K562 (cell line): ENCODE results near the gene SMCO1. TPM values are rescaled to one million over a fixed set of nuclear protein-coding genes. Genes with fewer than 3 reads are reported as not detected.
A peak's percentile ranks its signal among the peaks of the same experiment; 100 is the strongest.

Experiments
- ATAC-seq: fragments of 200-7000 bp; cut with Tn5 transposase; 3 replicates; pipeline ENCODE4 v1.9.1; 2020; ENCODE audit warnings: moderate library complexity
- BruUV-seq: library from RNA; stranded (reverse); fragments of 400-500 nt; replicated peaks from 2 replicates; lab custom pipeline; 2021; lab: Mats Ljungman, UMichigan
- CTCF ChIA-PET: fragments of 300-600 bp; formaldehyde crosslinking; extraction: SDS; loops from one replicate; lab custom pipeline; 2021; ENCODE audit warnings: low intra/inter-chr PET ratio; lab: Yijun Ruan, JAX
- POLR2A ChIA-PET: fragments of 300-600, 350-650 bp; sonication (Branson Sonifier 250); formaldehyde crosslinking; extraction: SDS; loops from one replicate; lab custom pipeline; 2021; ENCODE audit warnings: antibody characterized with exemption, inconsistent platforms; lab: Yijun Ruan, JAX
- DNase-seq, 4 experiments: peaks; one replicate each; pipeline versions ENCODE4 v3.0.0 to v3.0.0-alpha.2; 2011 to 2018; ENCODE audit warnings: low spot score in 3 of 4, mixed read lengths in 3 of 4; ENCODE audit errors: extremely low read depth in 1 of 4
- FAIRE-seq: peaks from 2 replicates; lab custom pipeline; 2011; peaks lifted over from hg19 to GRCh38; lab: Jason Lieb, UNC
- H2AFZ ChIP-seq: 2 replicates; pipeline ENCODE4 v1.6.0; 2011; ENCODE audit warnings: low read depth, low read length, control low read depth, inconsistent platforms
- H3K27ac ChIP-seq: fragments of 200-600 bp; 3 replicates; pipeline ENCODE4 v1.8.0; 2011; ENCODE audit warnings: low read depth, mild to moderate bottlenecking, control low read depth, inconsistent platforms, low read length, moderate library complexity, mixed read lengths; ENCODE audit errors: extremely low read depth
- H3K27me3 ChIP-seq, 2 experiments: fragments of 300-600 bp in 1 of 2; 2 replicates in 1 of 2; 3 replicates in 1 of 2; pipeline versions ENCODE4 v1.6.0 to v1.8.0; 2011; ENCODE audit warnings: inconsistent platforms in 2 of 2, low read length in 2 of 2, mild to moderate bottlenecking in 1 of 2, mixed read lengths in 1 of 2, moderate library complexity in 1 of 2; ENCODE audit not compliant: control insufficient read depth in 2 of 2, insufficient read depth in 2 of 2
- H3K36me3 ChIP-seq: fragments of 300-600 bp; 3 replicates; pipeline ENCODE4 v1.8.0; 2011; ENCODE audit warnings: mild to moderate bottlenecking, low read length, inconsistent platforms; ENCODE audit not compliant: control insufficient read depth, insufficient read depth
- H3K4me1 ChIP-seq, 2 experiments: fragments of 200-600 bp in 1 of 2; replicated peaks in 1 of 2; 2 replicates in 1 of 2; 3 replicates in 1 of 2; pipeline versions ENCODE4 v1.5.1 to v1.8.0; 2011; ENCODE audit warnings: inconsistent platforms in 2 of 2, low read length in 2 of 2, mild to moderate bottlenecking in 1 of 2, mixed read lengths in 1 of 2, moderate library complexity in 1 of 2; ENCODE audit not compliant: control insufficient read depth in 2 of 2, insufficient read depth in 2 of 2
- H3K4me2 ChIP-seq: 2 replicates; pipeline ENCODE4 v1.6.1; 2011; ENCODE audit warnings: low read length, control low read depth, inconsistent platforms, mixed read lengths; ENCODE audit not compliant: insufficient read depth
- H3K4me3 ChIP-seq: fragments of 200-600 bp; sonication (generic), shearing (Covaris generic); 2 replicates; pipeline ENCODE4 v1.5.1; 2016; ENCODE audit warnings: control low read depth, inconsistent platforms
- H3K79me2 ChIP-seq: fragments of 200-600 bp; 3 replicates; pipeline ENCODE4 v1.8.0; 2011; ENCODE audit warnings: low read length, inconsistent platforms; ENCODE audit not compliant: control insufficient read depth, insufficient read depth
- H3K9ac ChIP-seq, 2 experiments: 2 replicates each; pipeline versions ENCODE4 v1.6.0 to v1.6.1; 2011; ENCODE audit warnings: low read depth in 2 of 2, low read length in 2 of 2, control low read depth in 1 of 2, inconsistent platforms in 1 of 2, mild to moderate bottlenecking in 1 of 2, mixed read lengths in 1 of 2; ENCODE audit not compliant: insufficient read depth in 1 of 2
- H3K9me1 ChIP-seq: one replicate; pipeline ENCODE4 v1.6.0; 2011; ENCODE audit warnings: inconsistent platforms, mild to moderate bottlenecking, low read length, moderate library complexity; ENCODE audit not compliant: control insufficient read depth, insufficient read depth
- H3K9me3 ChIP-seq: replicated peaks from 2 replicates; pipeline ENCODE4 v1.5.1; 2011; ENCODE audit warnings: low read depth, low read length, inconsistent platforms; ENCODE audit not compliant: control insufficient read depth, insufficient read depth
- H4K20me1 ChIP-seq: replicated peaks from 2 replicates; pipeline ENCODE4 v1.6.1; 2011; ENCODE audit warnings: low read length, inconsistent platforms, mixed read lengths; ENCODE audit not compliant: control insufficient read depth, insufficient read depth
- BRF1 ChIP-seq: IDR thresholded peaks from 3 replicates; pipeline ENCODE4 v1.6.1; 2011; ENCODE audit warnings: borderline replicate concordance, mild to moderate bottlenecking; ENCODE audit not compliant: insufficient read length; ENCODE audit errors: extremely low read depth
- HIVEP1 ChIP-seq: fragments of 250-450 bp; sonication (Bioruptor Pico); IDR thresholded peaks from 2 replicates; pipeline ENCODE4 v1.4.0; 2020; ENCODE audit warnings: mild to moderate bottlenecking
- KLF10 ChIP-seq: fragments of 250-450 bp; sonication (Bioruptor Pico); IDR thresholded peaks from 2 replicates; pipeline ENCODE4 v1.6.1; 2021; ENCODE audit warnings: matching md5 sums
- MTF1 ChIP-seq: fragments of 250-450 bp; sonication (Bioruptor Pico); IDR thresholded peaks from 2 replicates; pipeline ENCODE4 v1.9.0; 2021; ENCODE audit warnings: moderate library complexity, mild to moderate bottlenecking, inconsistent platforms, borderline replicate concordance
- NR1H2 ChIP-seq: sonication (generic); formaldehyde crosslinking; IDR thresholded peaks from 2 replicates; pipeline ENCODE4 v1.4.0; 2020; ENCODE audit warnings: mild to moderate bottlenecking, missing genetic modification reagents
- PTBP1 ChIP-seq: fragments of 200-400 bp; formaldehyde crosslinking; IDR thresholded peaks from 2 replicates; pipeline ENCODE4 v1.6.1; 2017; ENCODE audit warnings: low read depth, low read length
- RBM25 ChIP-seq: fragments of 200-400 bp; formaldehyde crosslinking; IDR thresholded peaks from 2 replicates; pipeline ENCODE4 v1.6.1; 2018; ENCODE audit warnings: low read length, low read depth, moderate library complexity; ENCODE audit not compliant: severe bottlenecking
- SUPT5H ChIP-seq: fragments of 450-650 bp; IDR thresholded peaks from 2 replicates; pipeline ENCODE4 v1.6.1; 2016
- TFAM ChIP-seq: fragments of 250-450 bp; sonication (Bioruptor Pico); conservative IDR thresholded peaks from 2 replicates; pipeline ENCODE4 v1.5.0; 2021; ENCODE audit warnings: mild to moderate bottlenecking, moderate library complexity
- ZNF121 ChIP-seq: sonication (generic); formaldehyde crosslinking; conservative IDR thresholded peaks from 2 replicates; pipeline ENCODE4 v1.8.0; 2022; ENCODE audit warnings: missing genetic modification reagents
- ZNF212 ChIP-seq: fragments of 450-650 bp; formaldehyde crosslinking; IDR thresholded peaks from 2 replicates; pipeline ENCODE4 v1.4.0; 2020; ENCODE audit warnings: mild to moderate bottlenecking
- ZNF232 ChIP-seq: sonication (generic); formaldehyde crosslinking; IDR thresholded peaks from 2 replicates; pipeline ENCODE4 v1.8.0; 2022; ENCODE audit warnings: mild to moderate bottlenecking, missing genetic modification reagents
- ZNF57 ChIP-seq: fragments of 450-650 bp; formaldehyde crosslinking; IDR thresholded peaks from 2 replicates; pipeline ENCODE4 v1.4.0; 2020; ENCODE audit warnings: mild to moderate bottlenecking, moderate library complexity
- WGBS: fragments of 100-300 bp; shearing (Covaris generic); methylation state at CpG from one replicate; pipeline ENCODE4 v1.1.6; 2016; ENCODE audit warnings: low coverage, mixed read lengths; ENCODE audit not compliant: insufficient coverage; ENCODE audit errors: missing lambda C conversion rate; 5-methylcytosine and 5-hydroxymethylcytosine counted together
- in situ Hi-C: fragments of 300-500 bp; cut with MboI; formaldehyde crosslinking; loops from 4 replicates; pipeline ENCODE4 v1.15.0; 2018; ENCODE audit warnings: inconsistent platforms, mixed read lengths
- intact Hi-C: fragments of 100-400 bp; cut with micrococcal nuclease; formaldehyde crosslinking; loops from 2 replicates; pipeline ENCODE4 v1.14.2; 2022
- polyA plus RNA-seq, 8 experiments: library from polyadenylated mRNA; depleted of rRNA in 4 of 8; stranded (reverse) in 5 of 8; unstranded in 3 of 8; fragments of >200 nt; fragmentation: Nextera tagmentation in 2 of 8; fragmentation: Illumina TruSeq in 1 of 8; extraction: Ambion mirVana in 2 of 8; extraction: Trizol in 1 of 8; gene quantifications; 2 replicates each; pipeline versions ENCODE4 v1.2.1 to v1.2.3, GENCODE V29; 2011 to 2014; ENCODE audit warnings: inconsistent platforms in 1 of 8, missing spikeins in 1 of 8
- total RNA-seq, 7 experiments: library from RNA; depleted of rRNA in 6 of 7; stranded (reverse); fragments of >200 nt in 6 of 7; fragmentation: Illumina TruSeq in 2 of 7; extraction: Trizol in 2 of 7; gene quantifications; 2 replicates each; pipeline versions ENCODE4 v1.2.1 to v1.2.3, GENCODE V29; 2011 to 2021; ENCODE audit warnings: low replicate concordance in 1 of 7
- TF ChIP-seq, protein P1 (sequence below): IDR thresholded peaks from 3 replicates; pipeline ENCODE4 v1.6.1; 2011; ENCODE audit warnings: borderline replicate concordance, mild to moderate bottlenecking; ENCODE audit not compliant: insufficient read length, insufficient read depth
- TF ChIP-seq, protein P2 (sequence below): fragments of 200-800 bp; sonication (Bioruptor generic); IDR thresholded peaks from 2 replicates; pipeline ENCODE4 v1.6.1; 2017; ENCODE audit warnings: missing genetic modification characterization, missing compliant biosample characterization

Gene SMCO1
- total and polyA plus RNA-seq, 9 of the 15 experiments (the other 6 are each of a cell fraction or from before 2014, with no cell fraction given): 0.05 to 0.35 (median 0.12) TPM; not detected in 5

DNA sequence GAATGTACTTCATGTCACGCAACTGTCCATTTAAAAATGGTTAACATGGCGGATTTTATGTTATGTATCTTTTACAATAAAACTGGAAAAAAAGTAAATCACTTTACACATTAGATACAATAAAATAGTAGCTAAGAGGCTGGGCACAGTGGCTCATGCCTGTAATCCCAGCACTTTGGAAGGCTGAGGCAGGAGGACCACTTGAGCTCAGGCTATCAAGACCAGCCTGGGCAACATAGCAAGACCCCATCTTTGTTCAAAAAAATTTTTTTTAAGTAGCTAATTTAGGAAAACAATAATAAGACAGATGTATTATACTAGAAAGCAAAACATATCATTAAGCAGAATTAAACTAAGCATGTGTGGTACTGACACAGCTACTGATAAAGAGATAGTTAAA is 23.1 kb downstream of the SMCO1 start:
- H3K4me1 ChIP-seq: peaks cover 0 to 9% of the 10 kb centered on the region in 2 experiments; a peak in 3 of 5 replicates
- ATAC-seq (no peak), FAIRE-seq (no peak), DNase-seq (no peak)
- no peak overlapping the region for H3K9ac ChIP-seq
- no peak overlapping the region for H2AFZ ChIP-seq
- intact Hi-C loops (no loop called here), in situ Hi-C loops (no loop called here)
- H3K4me3 ChIP-seq: no peak overlapping the region
- H3K36me3 ChIP-seq: peaks cover 51% of the 10 kb centered on the region; the same call in 2 of the 3 replicates
- BruUV-seq: no TSS peak
- POLR2A ChIA-PET: interaction anchor here (0.7 to 1.1 kb wide), 3 partner anchors 9 to 64 kb away, joined by 3 to 4 read pairs (median 3); no protein-coding TSS in a partner anchor
- no peaks in the 10 kb centered on the region for H3K9me3 ChIP-seq
- 100% methylated on average over 2 of the region's 2 CpGs for whole genome bisulfite sequencing
- CTCF ChIA-PET: no interaction called here
- peaks cover 13% of the 10 kb centered on the region; the same call in 1 of the 2 replicates for H4K20me1 ChIP-seq
- H3K4me2 ChIP-seq: no peak overlapping the region
- no peaks in the 10 kb centered on the region for H3K27me3 ChIP-seq
- TF ChIP-seq RBM25: peak; percentile 12
- TF ChIP-seq SUPT5H: no peak
- no peak for TF ChIP-seq ZNF57 (CRISPR knock-in tag)
- no peak for TF ChIP-seq NR1H2 (CRISPR knock-in tag)
- TF ChIP-seq ZNF232 (CRISPR knock-in tag): no peak
- no peak for TF ChIP-seq PTBP1
- TF ChIP-seq, protein P1, sequence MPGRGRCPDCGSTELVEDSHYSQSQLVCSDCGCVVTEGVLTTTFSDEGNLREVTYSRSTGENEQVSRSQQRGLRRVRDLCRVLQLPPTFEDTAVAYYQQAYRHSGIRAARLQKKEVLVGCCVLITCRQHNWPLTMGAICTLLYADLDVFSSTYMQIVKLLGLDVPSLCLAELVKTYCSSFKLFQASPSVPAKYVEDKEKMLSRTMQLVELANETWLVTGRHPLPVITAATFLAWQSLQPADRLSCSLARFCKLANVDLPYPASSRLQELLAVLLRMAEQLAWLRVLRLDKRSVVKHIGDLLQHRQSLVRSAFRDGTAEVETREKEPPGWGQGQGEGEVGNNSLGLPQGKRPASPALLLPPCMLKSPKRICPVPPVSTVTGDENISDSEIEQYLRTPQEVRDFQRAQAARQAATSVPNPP: no peak
- TF ChIP-seq BRF1: no peak
- TF ChIP-seq MTF1 (CRISPR knock-in tag): no peak
- TF ChIP-seq HIVEP1 (CRISPR knock-in tag): no peak
- TF ChIP-seq, protein P2, sequence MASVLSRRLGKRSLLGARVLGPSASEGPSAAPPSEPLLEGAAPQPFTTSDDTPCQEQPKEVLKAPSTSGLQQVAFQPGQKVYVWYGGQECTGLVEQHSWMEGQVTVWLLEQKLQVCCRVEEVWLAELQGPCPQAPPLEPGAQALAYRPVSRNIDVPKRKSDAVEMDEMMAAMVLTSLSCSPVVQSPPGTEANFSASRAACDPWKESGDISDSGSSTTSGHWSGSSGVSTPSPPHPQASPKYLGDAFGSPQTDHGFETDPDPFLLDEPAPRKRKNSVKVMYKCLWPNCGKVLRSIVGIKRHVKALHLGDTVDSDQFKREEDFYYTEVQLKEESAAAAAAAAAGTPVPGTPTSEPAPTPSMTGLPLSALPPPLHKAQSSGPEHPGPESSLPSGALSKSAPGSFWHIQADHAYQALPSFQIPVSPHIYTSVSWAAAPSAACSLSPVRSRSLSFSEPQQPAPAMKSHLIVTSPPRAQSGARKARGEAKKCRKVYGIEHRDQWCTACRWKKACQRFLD (CRISPR knock-in tag): no peak
- no peak for TF ChIP-seq ZNF212 (CRISPR knock-in tag)
- peak; percentile 95 for TF ChIP-seq ZNF121 (CRISPR knock-in tag)
- TF ChIP-seq KLF10 (CRISPR knock-in tag): no peak
- TF ChIP-seq TFAM (CRISPR knock-in tag): no peak
- H3K9me1 ChIP-seq: no peaks in the 10 kb centered on the region
- H3K27ac ChIP-seq: no peak overlapping the region
- H3K79me2 ChIP-seq: peaks cover 93% of the 10 kb centered on the region
